Transverse colon (tissue), 4 donors: ENCODE measurements around the gene MATK. TPM values are rescaled to one million over a fixed set of nuclear protein-coding genes. Genes with fewer than 3 reads are reported as not detected.

Experiments
- DNase-seq: peaks from one replicate; pipeline ENCODE4 v3.0.0-alpha.2; 2019
- H3K27ac ChIP-seq, 4 donors: fragments of 200-600 bp; sonication (generic); 2 replicates each; pipeline ENCODE4 v1.5.1; 2016 to 2018; ENCODE audit warnings: inconsistent platforms in 4 of 4
- H3K27me3 ChIP-seq: fragments of 200-600 bp; sonication (generic); 2 replicates; pipeline ENCODE4 v1.5.1; 2017; ENCODE audit warnings: inconsistent platforms
- H3K36me3 ChIP-seq, 4 donors: fragments of 200-600 bp; sonication (generic); 2 replicates each; pipeline ENCODE4 v1.5.1; 2017 to 2019; ENCODE audit warnings: inconsistent platforms in 4 of 4
- H3K4me1 ChIP-seq, 4 donors: fragments of 200-600 bp; sonication (generic); 2 replicates each; pipeline ENCODE4 v1.5.1; 2017 to 2020; ENCODE audit warnings: inconsistent platforms in 4 of 4
- H3K4me3 ChIP-seq, 4 donors: fragments of 200-600 bp; sonication (generic); 1 replicate in 1 of 4; 2 replicates in 3 of 4; pipeline versions ENCODE4 v1.5.1 to v1.6.1; 2017 to 2019; ENCODE audit warnings: inconsistent platforms in 4 of 4
- H3K9me3 ChIP-seq, 2 donors: fragments of 200-600 bp; sonication (generic); 2 replicates each; pipeline ENCODE4 v1.5.1; 2017 to 2019; ENCODE audit warnings: inconsistent platforms in 2 of 2
- CTCF ChIP-seq, 5 experiments: fragments of 200-600 bp in 3 of 5; fragments of 450-650 bp in 2 of 5; sonication (generic) in 3 of 5; IDR thresholded peaks; 1 replicate in 2 of 5; 2 replicates in 3 of 5; pipeline ENCODE4 v1.5.1; 2016 to 2017; ENCODE audit warnings: antibody characterized with exemption in 5 of 5, inconsistent platforms in 3 of 5, mild to moderate bottlenecking in 2 of 5, moderate library complexity in 1 of 5
- EP300 ChIP-seq: sonication (generic); formaldehyde crosslinking; IDR thresholded peaks from one replicate; pipeline ENCODE4 v1.6.1; 2017; ENCODE audit warnings: antibody characterized with exemption, low read depth
- POLR2A ChIP-seq: fragments of 450-650 bp; IDR thresholded peaks from one replicate; pipeline ENCODE4 v1.6.1; 2016; ENCODE audit warnings: antibody characterized with exemption, mild to moderate bottlenecking, moderate library complexity
- POLR2AphosphoS5 ChIP-seq, 3 donors: sonication (generic); formaldehyde crosslinking; IDR thresholded peaks; one replicate each; pipeline ENCODE4 v1.6.1; 2016; ENCODE audit warnings: antibody characterized with exemption in 3 of 3
- WGBS, 2 donors: methylation state at CpG; one replicate each; pipeline ENCODE4 v1.1.5; 2018; ENCODE audit warnings: low coverage in 1 of 2; 5-methylcytosine and 5-hydroxymethylcytosine counted together
- in situ Hi-C, 4 donors: fragments of 200-750 bp; cut with MboI; loops; one replicate each; pipeline versions ENCODE4 v1.15.0 to v1.15.1; 2017; ENCODE audit warnings: low sequenced_read_pairs in 3 of 4, low pct_ligation_motif_present in 1 of 4, low pct_unique_long_range_greater_than_20kb in 1 of 4
- intact Hi-C: fragments of 100-400 bp; cut with DNase I; formaldehyde crosslinking; loops from one replicate; pipeline ENCODE4 v1.15.1; 2023; ENCODE audit warnings: low total_unique reads
- total RNA-seq, 4 donors: library from RNA; depleted of rRNA; stranded (reverse); fragments of >200 nt; gene quantifications; one replicate each; pipeline ENCODE4 v1.1.0, GENCODE V29; 2016

The MATK gene
- total RNA-seq, 4 donors from 2014 or later: 0.60 to 6.1 (median 2.9) TPM; not detected in 1

GRCh38 chr19:3822683-3823349 is 36.6 kb upstream of the MATK start:
- 40 to 85% methylated on average over 2 to 26 of the region's 26 CpGs for WGBS, 2 donors
- TF ChIP-seq EP300 (no peak), CTCF (IDR thresholded peaks at IDR 0.05) (no peak), POLR2A (no peak), POLR2AphosphoS5 (IDR thresholded peaks at IDR 0.05) (no peak)
- Histone ChIP-seq H3K27ac (no peak overlapping the region), H3K4me1 (peaks cover 0 to 4% (median 0%) of the 10 kb centered on the region in 4 donors), H3K4me3 (no peak overlapping the region), H3K27me3 (peaks cover 6% of the 10 kb centered on the region), H3K36me3 (no peaks in the 10 kb centered on the region), H3K9me3 (no peaks in the 10 kb centered on the region)
- DNase-seq: no peak
- intact Hi-C loops (no loop called here), in situ Hi-C loops (no loop called here)

DNA sequence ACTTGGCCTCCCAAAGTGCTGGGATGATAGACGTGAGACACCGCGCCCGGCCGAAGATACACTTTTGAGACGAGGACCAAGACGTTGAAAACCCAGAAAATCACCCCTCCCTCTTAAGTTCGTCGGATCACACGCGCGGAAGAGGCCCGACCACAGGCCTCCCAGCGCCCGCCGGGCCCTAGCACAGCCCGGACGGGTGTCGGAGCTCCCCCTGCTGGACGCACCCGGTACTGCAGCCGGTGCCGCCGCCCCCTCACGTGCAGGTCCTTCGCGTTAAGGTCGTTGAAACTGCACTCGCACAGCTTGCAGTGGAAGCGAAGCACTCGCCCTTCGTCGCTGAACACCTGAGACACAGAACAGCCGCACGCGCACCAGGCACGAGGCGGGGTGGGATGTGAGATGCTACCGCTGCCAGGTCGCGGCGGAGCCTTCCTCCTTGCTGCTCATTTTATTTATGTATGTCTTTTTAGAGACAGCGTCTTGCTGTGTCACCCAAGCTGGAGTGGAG is 35.7 kb upstream of the MATK start:
- 13% methylated on average over 37 of the region's 43 CpGs; no CpG with 5 or more reads in 1 of the 2 donors for WGBS, 2 donors
- peaks cover 0 to 4% (median 0%) of the 10 kb centered on the region in 4 donors for H3K4me1 ChIP-seq
- H3K27ac ChIP-seq: no peak overlapping the region
- intact Hi-C loops: no loop called here
- in situ Hi-C loops: no loop called here
- H3K9me3 ChIP-seq: no peaks in the 10 kb centered on the region
- no peak overlapping the region for H3K4me3 ChIP-seq
- peaks cover 6% of the 10 kb centered on the region for H3K27me3 ChIP-seq
- no peaks in the 10 kb centered on the region for H3K36me3 ChIP-seq
- DNase-seq: peak; percentile 79
- TF ChIP-seq CTCF (IDR thresholded peaks at IDR 0.05): peak; percentile 97 to 100 (median 99)
- no peak for TF ChIP-seq POLR2A

- Histone ChIP-seq H3K4me1 (peaks cover 0 to 4% (median 0%) of the 10 kb centered on the region in 4 donors), H3K27me3 (peaks cover 6% of the 10 kb centered on the region), H3K4me3 (no peak overlapping the region), H3K36me3 (no peaks in the 10 kb centered on the region), H3K9me3 (no peaks in the 10 kb centered on the region), H3K27ac (no peak overlapping the region)
- intact Hi-C loops (no loop called here), in situ Hi-C loops (no loop called here)
- DNase-seq: no peak
- WGBS, 2 donors: 81% methylated on average over 23 of the region's 23 CpGs; no CpG with 5 or more reads in 1 of the 2 donors
- no peak for TF ChIP-seq POLR2AphosphoS5 (IDR thresholded peaks at IDR 0.05)
These were observed 35.0 kb upstream of the MATK start for GRCh38 chr19:3821156-3821555.

DNA sequence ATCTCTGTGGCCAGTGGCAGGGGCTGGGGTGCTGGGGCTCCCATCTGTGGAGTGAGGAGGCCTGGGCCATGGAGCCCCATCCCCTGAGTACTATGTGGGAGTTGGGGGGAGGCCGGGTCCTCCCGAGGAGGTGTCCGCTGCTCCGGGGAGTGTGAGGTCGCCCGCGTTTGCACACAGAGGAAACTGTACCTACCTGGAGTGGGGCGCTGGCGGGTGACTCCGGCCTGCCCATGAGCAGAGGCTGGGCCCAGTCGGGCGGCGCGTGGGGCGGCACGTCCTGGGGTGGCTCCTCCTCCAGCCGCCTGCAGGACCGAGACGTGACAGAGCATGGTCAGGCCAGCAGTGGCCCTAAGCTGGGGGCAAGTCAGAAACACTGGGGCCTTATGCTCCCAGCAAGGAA is 33.8 kb upstream of the MATK start:
- TF ChIP-seq CTCF (IDR thresholded peaks at IDR 0.05): no peak
- no peak for TF ChIP-seq POLR2AphosphoS5 (IDR thresholded peaks at IDR 0.05)
- no peak for TF ChIP-seq EP300
- TF ChIP-seq POLR2A: no peak
- in situ Hi-C loops: no loop called here
- Histone ChIP-seq H3K36me3 (no peaks in the 10 kb centered on the region), H3K4me3 (no peak overlapping the region), H3K27me3 (peaks cover 6% of the 10 kb centered on the region), H3K9me3 (no peaks in the 10 kb centered on the region), H3K27ac (no peak overlapping the region), H3K4me1 (peaks cover 0 to 4% (median 0%) of the 10 kb centered on the region in 4 donors)
- DNase-seq: no peak
- WGBS, 2 donors: 88% methylated on average over 19 of the region's 19 CpGs; no CpG with 5 or more reads in 1 of the 2 donors
- intact Hi-C loops: no loop called here
